Stimulated activated effector memory CD8-positive, alpha-beta T cell treated with anti-CD3 and anti-CD28 coated beads, Interleukin-12 subunit alpha, Interleukin-12 subunit beta, amount 100 ng/mL, for 72 hours (primary cell): ENCODE measurements around the gene ACHE.

Source experiments
- ATAC-seq: fragments of 150-1000 bp; cut with Tn5 transposase; 2 replicates; pipeline ENCODE4 v1.10.0; 2021
- DNase-seq, 2 donors: peaks; one replicate each; pipeline ENCODE4 v3.0.0; 2021 to 2022; ENCODE audit warnings: low spot score in 2 of 2
- H3K27ac Mint-ChIP-seq: one replicate; pipeline ENCODE4 v1.8.0; 2022; ENCODE audit warnings: mild to moderate bottlenecking, mixed read lengths
- H3K36me3 Mint-ChIP-seq: one replicate; pipeline ENCODE4 v1.8.0; 2022; ENCODE audit warnings: mild to moderate bottlenecking, mixed read lengths
- H3K4me1 Mint-ChIP-seq: one replicate; pipeline ENCODE4 v1.8.0; 2022; ENCODE audit warnings: mixed read lengths
- H3K4me3 Mint-ChIP-seq: one replicate; pipeline ENCODE4 v1.8.0; 2022; ENCODE audit warnings: mild to moderate bottlenecking, mixed read lengths
- H3K9me3 Mint-ChIP-seq: one replicate; pipeline ENCODE4 v1.8.0; 2022; ENCODE audit warnings: mixed read lengths

ACHE gene

DNA sequence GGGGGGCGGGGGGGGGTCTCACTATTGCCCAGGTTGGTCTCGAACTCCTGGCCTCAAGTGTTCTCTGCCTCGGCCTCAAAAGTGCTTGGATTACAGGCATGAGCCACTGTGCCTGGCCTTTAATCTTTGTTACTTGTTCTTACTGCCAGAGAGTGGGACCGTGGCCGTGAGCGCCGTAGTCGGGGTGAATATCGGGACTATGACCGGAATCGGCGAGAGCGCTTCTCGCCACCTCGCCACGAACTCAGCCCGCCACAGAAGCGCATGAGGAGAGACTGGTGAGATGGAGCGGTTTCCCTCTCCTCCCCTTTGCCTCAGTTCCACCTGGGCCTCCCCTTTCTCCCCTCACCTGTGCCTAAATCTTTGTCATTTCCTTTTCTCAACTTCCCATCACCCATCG, 14.6 kb downstream of the ACHE start:
- H3K9me3 Mint-ChIP-seq: no peaks in the 10 kb centered on the region
- H3K4me3 Mint-ChIP-seq: no peak overlapping the region
- peak overlapping the region; percentile 20 for H3K27ac Mint-ChIP-seq
- ATAC-seq (no peak), DNase-seq (no peak)
- H3K36me3 Mint-ChIP-seq: peaks cover 100% of the 10 kb centered on the region
- peaks cover 72% of the 10 kb centered on the region for H3K4me1 Mint-ChIP-seq

- ATAC-seq (no peak), DNase-seq (no peak)
- Mint-ChIP-seq H3K36me3 (peaks cover 100% of the 10 kb centered on the region), H3K9me3 (no peaks in the 10 kb centered on the region), H3K4me3 (no peak overlapping the region), H3K27ac (peak overlapping the region; percentile 95), H3K4me1 (peaks cover 71% of the 10 kb centered on the region)
These were observed 15.0 kb downstream of the ACHE start for GRCh38 chr7:100880645-100881044.

GRCh38 chr7:100879685-100880261, 15.9 kb downstream of the ACHE start:
- H3K4me1 Mint-ChIP-seq: peaks cover 71% of the 10 kb centered on the region

GRCh38 chr7:100878685-100879084, 17.0 kb downstream of the ACHE start:
- ATAC-seq: no peak
- H3K4me1 Mint-ChIP-seq: peaks cover 71% of the 10 kb centered on the region
- peak overlapping the region; percentile 29 for H3K4me3 Mint-ChIP-seq
- peaks cover 96% of the 10 kb centered on the region for H3K36me3 Mint-ChIP-seq
- H3K9me3 Mint-ChIP-seq: no peaks in the 10 kb centered on the region
- H3K27ac Mint-ChIP-seq: peak overlapping the region; percentile 95
- DNase-seq: no peak

More at GRCh38 chr7:100879685-100880261, 15.9 kb downstream of the ACHE start:
- no peak for DNase-seq
- Mint-ChIP-seq H3K27ac (peak overlapping the region; percentile 95), H3K9me3 (no peaks in the 10 kb centered on the region), H3K4me3 (no peak overlapping the region), H3K36me3 (peaks cover 100% of the 10 kb centered on the region)
- ATAC-seq: no peak

- DNase-seq (no peak), ATAC-seq (no peak)
- Mint-ChIP-seq H3K9me3 (no peaks in the 10 kb centered on the region), H3K36me3 (peaks cover 92% of the 10 kb centered on the region), H3K27ac (peak overlapping the region; percentile 95), H3K4me1 (peaks cover 64% of the 10 kb centered on the region), H3K4me3 (peak overlapping the region; percentile 98)
These were observed 17.7 kb downstream of the ACHE start for GRCh38 chr7:100878013-100878412.

- DNase-seq: no peak
- Mint-ChIP-seq H3K9me3 (no peaks in the 10 kb centered on the region), H3K4me1 (peaks cover 50% of the 10 kb centered on the region), H3K27ac (peak overlapping the region; percentile 99), H3K4me3 (peak overlapping the region; percentile 98), H3K36me3 (peaks cover 83% of the 10 kb centered on the region)
- peak; percentile 71 for ATAC-seq
These were observed 20.3 kb downstream of the ACHE start for GRCh38 chr7:100875356-100875751.

DNA sequence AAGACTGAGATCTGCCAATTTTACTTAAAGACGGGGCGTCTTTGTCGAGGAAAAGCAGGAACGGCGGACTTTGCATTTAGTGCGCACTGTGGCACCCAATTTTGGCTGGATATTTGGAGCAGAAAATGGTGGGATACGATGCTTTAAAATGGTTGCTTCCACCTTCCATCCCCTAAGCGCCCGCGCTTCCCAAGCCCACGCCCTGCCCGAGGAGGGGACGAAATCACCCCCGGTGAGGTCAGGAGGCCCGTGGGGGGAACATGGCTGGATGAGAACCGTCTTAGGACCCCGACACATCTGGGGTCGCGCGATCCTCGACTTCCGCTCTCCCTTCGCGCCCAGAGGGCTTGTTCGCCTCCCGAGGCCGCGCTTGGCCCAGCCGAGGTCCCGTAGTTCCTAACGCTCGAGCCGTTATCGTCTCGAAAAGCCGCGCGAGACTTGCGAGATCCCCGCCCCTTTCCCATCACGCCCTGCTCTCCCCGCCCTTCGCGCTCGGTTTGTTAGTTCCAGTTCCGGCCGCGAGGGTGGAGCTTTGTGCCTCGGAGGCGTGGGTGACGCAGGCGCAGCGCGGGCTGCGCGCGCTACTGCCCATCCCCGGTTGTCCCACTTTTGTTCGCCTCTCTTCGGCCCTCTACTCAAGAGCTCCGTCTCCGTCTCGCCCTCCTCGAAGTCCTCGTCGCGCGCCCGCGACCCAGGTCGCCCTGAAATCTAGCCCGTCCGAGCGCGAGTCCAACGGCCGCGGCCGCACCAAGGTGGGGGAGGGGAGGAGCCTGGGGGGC, 20.9 kb downstream of the ACHE start, which contains the start of gene SRRT:
SRRT (plus strand) TSS at position 527 of the 779 bp plus-strand sequence. CDS start 488 bp downstream, outside the sequence.
- H3K4me1 Mint-ChIP-seq: peaks cover 44% of the 10 kb centered on the region
- peaks cover 78% of the 10 kb centered on the region for H3K36me3 Mint-ChIP-seq
- no peaks in the 10 kb centered on the region for H3K9me3 Mint-ChIP-seq
- peak; percentile 93 to 99 for DNase-seq
- ATAC-seq: peak; percentile 94
- peak within 1 kb of the TSS; percentile 98 for H3K4me3 Mint-ChIP-seq
- H3K27ac Mint-ChIP-seq: peak within 1 kb of the TSS; percentile 99

DNA sequence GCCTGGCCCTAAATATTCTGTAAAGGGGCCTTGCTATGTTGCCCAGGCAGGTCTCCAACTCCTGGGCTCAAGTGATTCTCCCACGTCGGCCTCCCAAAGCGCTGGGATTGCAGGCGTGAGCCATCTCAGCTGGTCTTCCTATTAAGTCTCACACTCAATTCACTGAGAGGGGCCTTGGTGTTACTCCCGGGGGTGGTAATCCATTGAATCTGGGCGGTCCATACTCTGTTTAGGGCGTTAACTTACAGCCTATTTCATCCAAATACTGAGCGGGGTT, 21.4 kb downstream of the ACHE start:
- DNase-seq (no peak), ATAC-seq (no peak)
- Mint-ChIP-seq H3K36me3 (peaks cover 72% of the 10 kb centered on the region), H3K27ac (peak overlapping the region; percentile 99), H3K4me1 (peaks cover 39% of the 10 kb centered on the region), H3K4me3 (peak overlapping the region; percentile 98), H3K9me3 (no peaks in the 10 kb centered on the region)

GRCh38 chr7:100873599-100874299, 21.9 kb downstream of the ACHE start:
- Mint-ChIP-seq H3K4me3 (peak overlapping the region; percentile 98), H3K36me3 (peaks cover 67% of the 10 kb centered on the region), H3K4me1 (peaks cover 36% of the 10 kb centered on the region), H3K27ac (peak overlapping the region; percentile 99), H3K9me3 (no peaks in the 10 kb centered on the region)
- DNase-seq (no peak), ATAC-seq (no peak)

DNA sequence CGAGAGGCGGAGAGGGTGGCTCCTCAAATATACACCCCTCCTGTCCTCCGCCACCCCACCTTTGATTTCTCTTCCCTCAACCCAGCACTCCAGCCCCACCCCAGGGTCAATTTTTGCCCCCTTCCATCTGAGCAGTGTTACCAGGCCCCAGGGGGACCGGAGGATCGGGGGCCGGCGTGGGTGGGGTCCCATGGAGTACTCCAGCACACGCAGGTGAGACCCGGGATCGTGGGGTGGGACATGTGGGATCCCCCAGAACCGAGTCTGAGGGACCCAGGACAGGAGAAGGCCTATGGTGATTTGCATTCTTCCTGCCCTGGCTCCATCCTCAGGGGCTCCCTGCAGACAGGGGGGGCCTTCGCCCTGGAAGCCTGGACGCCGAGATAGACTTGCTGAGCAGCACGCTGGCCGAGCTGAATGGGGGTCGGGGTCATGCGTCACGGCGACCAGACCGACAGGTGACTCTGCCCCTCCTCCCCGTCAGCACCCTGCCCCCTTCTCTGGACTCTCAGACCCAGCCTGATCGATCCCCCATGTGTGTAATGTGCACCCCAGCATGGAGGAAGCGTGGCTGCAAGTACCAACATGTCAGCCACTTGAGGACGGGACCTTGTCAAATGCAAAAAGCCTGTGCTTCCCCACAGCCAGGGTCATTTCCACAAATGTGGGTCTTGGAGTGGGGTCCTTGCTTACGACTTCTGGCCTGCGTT, 27.8 kb downstream of the ACHE start:
- ATAC-seq (no peak), DNase-seq (no peak)
- H3K4me3 Mint-ChIP-seq: peak overlapping the region; percentile 80
- H3K9me3 Mint-ChIP-seq: no peaks in the 10 kb centered on the region
- peak overlapping the region; percentile 95 for H3K27ac Mint-ChIP-seq
- peaks cover 43% of the 10 kb centered on the region for H3K36me3 Mint-ChIP-seq
- H3K4me1 Mint-ChIP-seq: peaks cover 6% of the 10 kb centered on the region

- ATAC-seq (peak; percentile 69), DNase-seq (peak in 1 of 2 donors; percentile 73)
- peak within 1 kb of the TSS; percentile 80 for H3K4me3 Mint-ChIP-seq
- peak within 1 kb of the TSS; percentile 95 for H3K27ac Mint-ChIP-seq
- no peaks in the 10 kb centered on the region for H3K9me3 Mint-ChIP-seq
- H3K36me3 Mint-ChIP-seq: peaks cover 43% of the 10 kb centered on the region
- H3K4me1 Mint-ChIP-seq: peaks cover 6% of the 10 kb centered on the region
These were observed 28.5 kb downstream of the ACHE start, which contains the start of gene TRIP6 for GRCh38 chr7:100867040-100867775. TSS of gene TRIP6 (plus strand) at chr7:100867387. CDS start at chr7:100867498, 111 bp downstream.

GRCh38 chr7:100866729-100867039, 29.0 kb downstream of the ACHE start:
- peak overlapping the region; percentile 80 for H3K4me3 Mint-ChIP-seq
- peaks cover 44% of the 10 kb centered on the region for H3K36me3 Mint-ChIP-seq
- ATAC-seq: no peak
- no peaks in the 10 kb centered on the region for H3K9me3 Mint-ChIP-seq
- H3K4me1 Mint-ChIP-seq: peaks cover 6% of the 10 kb centered on the region
- DNase-seq: no peak
- H3K27ac Mint-ChIP-seq: peak overlapping the region; percentile 95

DNA sequence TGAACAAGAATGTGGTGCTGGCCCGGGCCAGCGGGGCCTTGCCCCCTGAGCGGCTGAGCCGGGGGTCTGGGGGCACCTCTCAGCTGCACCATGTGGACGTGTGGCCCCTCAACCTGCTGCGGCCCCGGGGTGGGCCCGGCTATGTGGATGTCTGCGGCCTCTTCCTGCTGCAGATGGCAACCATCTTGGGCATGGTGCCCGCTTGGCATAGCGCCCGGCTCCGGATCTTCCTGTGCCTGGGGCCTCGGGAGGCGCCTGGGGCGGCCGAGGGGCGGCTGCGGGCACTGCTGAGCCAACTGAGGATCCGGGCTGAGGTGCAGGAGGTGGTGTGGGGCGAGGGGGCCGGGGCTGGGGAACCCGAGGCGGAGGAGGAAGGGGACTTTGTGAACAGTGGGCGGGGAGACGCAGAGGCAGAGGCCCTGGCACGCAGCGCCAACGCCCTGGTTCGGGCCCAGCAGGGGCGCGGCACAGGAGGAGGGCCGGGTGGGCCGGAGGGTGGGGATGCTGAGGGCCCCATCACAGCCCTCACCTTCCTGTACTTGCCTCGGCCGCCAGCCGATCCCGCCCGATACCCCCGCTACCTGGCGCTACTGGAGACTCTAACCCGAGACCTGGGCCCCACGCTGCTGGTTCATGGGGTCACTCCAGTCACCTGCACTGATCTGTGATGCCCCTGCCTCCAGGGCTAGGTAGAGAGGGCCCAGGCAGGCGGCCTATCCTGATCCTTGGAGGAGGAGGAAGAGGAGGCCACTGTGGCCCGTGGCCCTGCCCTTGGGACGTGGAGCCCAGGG, 29.6 kb downstream of the ACHE start:
- DNase-seq (no peak), ATAC-seq (no peak)
- Mint-ChIP-seq H3K27ac (peak overlapping the region; percentile 95), H3K4me3 (peak overlapping the region; percentile 80), H3K9me3 (no peaks in the 10 kb centered on the region), H3K36me3 (peaks cover 41% of the 10 kb centered on the region), H3K4me1 (peaks cover 6% of the 10 kb centered on the region)

DNA sequence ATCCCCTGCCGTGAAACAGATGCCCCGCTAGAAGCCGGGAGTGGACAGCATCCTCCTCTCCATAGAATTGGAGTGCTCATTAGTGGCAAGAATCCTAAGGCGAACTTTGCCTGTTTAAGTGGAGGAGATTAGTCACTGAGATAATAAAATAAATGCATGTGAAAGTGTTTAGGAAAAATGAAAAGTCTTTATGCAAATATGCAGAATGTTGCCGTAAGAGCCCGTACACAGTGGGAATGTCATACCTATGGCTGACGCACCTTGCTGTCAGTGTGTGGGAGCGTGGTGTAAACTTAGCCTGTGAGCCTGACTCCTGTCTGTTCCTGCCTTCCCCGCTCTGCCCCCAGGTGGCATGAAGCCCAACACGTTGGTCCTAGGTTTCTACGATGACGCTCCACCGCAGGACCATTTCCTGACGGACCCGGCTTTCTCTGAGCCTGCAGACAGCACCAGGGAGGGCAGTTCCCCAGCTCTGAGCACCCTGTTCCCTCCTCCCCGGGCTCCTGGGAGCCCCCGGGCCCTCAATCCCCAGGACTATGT, 30.2 kb downstream of the ACHE start:
- Mint-ChIP-seq H3K9me3 (no peaks in the 10 kb centered on the region), H3K4me3 (no peak overlapping the region), H3K36me3 (peaks cover 48% of the 10 kb centered on the region), H3K4me1 (peaks cover 6% of the 10 kb centered on the region), H3K27ac (no peak overlapping the region)
- ATAC-seq: no peak
- no peak for DNase-seq
